Right cardiac atrium (tissue), 5 donors: ENCODE measurements around the gene MDM4. TPM values are rescaled to one million over a fixed set of nuclear protein-coding genes. Genes with fewer than 3 reads are reported as not detected.
"Not testable (repeated sequence)": the region's sequence is repeated elsewhere in the genome, so short reads cannot be mapped to it uniquely, and the experiment has no call there.

Experiments used
- ATAC-seq, 2 donors: fragments of 200-7000 bp; cut with Tn5 transposase; one replicate each; pipeline versions ENCODE4 v1.8.0 to v1.9.1; 2020; ENCODE audit warnings: moderate library complexity in 2 of 2, mild to moderate bottlenecking in 1 of 2
- DNase-seq, 3 donors: peaks; one replicate each; pipeline ENCODE4 v3.0.0-alpha.2; 2020
- H3K27ac ChIP-seq: one replicate; pipeline ENCODE4 v1.5.1; 2013; ENCODE audit warnings: mild to moderate bottlenecking, low read length, control low read depth, moderate library complexity
- H3K27me3 ChIP-seq: one replicate; pipeline ENCODE4 v1.6.1; 2013; ENCODE audit not compliant: control insufficient read depth, insufficient read depth
- H3K4me1 ChIP-seq: one replicate; pipeline ENCODE4 v1.6.1; 2013; ENCODE audit warnings: low read length; ENCODE audit not compliant: control insufficient read depth, insufficient read depth
- H3K4me3 ChIP-seq: one replicate; pipeline ENCODE4 v1.5.1; 2013; ENCODE audit warnings: low read length, control low read depth
- H3K9me3 ChIP-seq: one replicate; pipeline ENCODE4 v1.6.1; 2013; ENCODE audit warnings: low read length; ENCODE audit not compliant: control insufficient read depth
- WGBS: extraction: QIAGEN DNeasy Blood & Tissue Kit; methylation state at CpG from one replicate; pipeline ENCODE4 v1.1.7; 2013; 5-methylcytosine and 5-hydroxymethylcytosine counted together
- intact Hi-C, 4 donors: fragments of 100-400 bp; cut with DNase I; formaldehyde crosslinking; loops; one replicate each; pipeline versions ENCODE4 v1.11.0 to v1.14.0; 2022 to 2023
- polyA plus RNA-seq: library from polyadenylated mRNA; stranded (reverse); fragments of 200-250 nt; gene quantifications from one replicate; pipeline ENCODE4 v1.2.3, GENCODE V29; 2013
- total RNA-seq, 4 donors: library from RNA; stranded (reverse); fragmentation: NEBNext Ultra II Directional; extraction: Animal tissue kit (Norgen Biotek cat#: 25700); gene quantifications; one replicate each; pipeline ENCODE4 v1.2.1, GENCODE V29; 2021
- donor health status: healthy with polysubstance abuse.
- donor health status: DM: no; HTN: yes; CAD: no.
- donor health status: DM: no; HTN: no; CAD: no.
- donor health status: DM: no; HTN: yes; CAD: no; lungs with severe emphysema.
- donor health status: DM: yes; HTN: yes; CAD: no.

MDM4 gene
- total and polyA plus RNA-seq, 5 donors = 10.5 to 48.2 (median 34.5) TPM

DNA sequence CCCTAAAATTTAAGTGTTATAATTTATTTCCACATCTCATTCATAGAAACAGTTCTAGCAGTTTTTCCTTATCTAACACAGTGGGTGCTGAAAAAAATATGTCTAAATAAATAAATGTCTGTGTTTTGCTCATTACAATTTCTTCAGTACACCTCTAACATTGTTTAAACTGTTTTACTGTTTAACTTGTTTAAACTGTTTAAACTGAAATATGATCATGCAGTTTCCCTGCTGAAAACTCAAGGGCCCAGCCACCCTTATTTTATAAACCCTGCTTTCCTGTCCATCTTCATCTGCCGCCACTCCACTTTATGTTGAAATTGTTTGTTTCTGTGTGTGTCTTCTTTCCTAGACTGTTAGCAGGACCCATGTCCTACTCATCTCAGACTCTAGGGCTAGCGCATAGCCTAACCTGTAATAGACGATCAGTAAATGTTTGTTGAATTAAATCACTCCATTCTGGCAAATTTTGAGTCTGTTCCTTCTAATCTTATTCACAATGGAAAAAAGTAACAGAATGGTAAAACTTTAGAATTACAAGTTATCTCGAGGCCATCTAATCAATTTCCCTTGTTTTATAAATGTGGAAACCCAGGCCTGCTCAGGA lies 12.2 kb upstream of the MDM4 start:
- Histone ChIP-seq H3K27ac (no peak overlapping the region), H3K4me3 (no peak overlapping the region), H3K27me3 (no peaks in the 10 kb centered on the region), H3K4me1 (no peaks in the 10 kb centered on the region), H3K9me3 (no peaks in the 10 kb centered on the region)
- WGBS = 76% methylated on average over 4 of the region's 4 CpGs
- intact Hi-C loops = loop anchor here (2.0 to 5.0 kb wide), 3 partner anchors 57 to 72 kb away; no protein-coding TSS in a partner anchor
- no peak for DNase-seq
- no peak for ATAC-seq

DNA sequence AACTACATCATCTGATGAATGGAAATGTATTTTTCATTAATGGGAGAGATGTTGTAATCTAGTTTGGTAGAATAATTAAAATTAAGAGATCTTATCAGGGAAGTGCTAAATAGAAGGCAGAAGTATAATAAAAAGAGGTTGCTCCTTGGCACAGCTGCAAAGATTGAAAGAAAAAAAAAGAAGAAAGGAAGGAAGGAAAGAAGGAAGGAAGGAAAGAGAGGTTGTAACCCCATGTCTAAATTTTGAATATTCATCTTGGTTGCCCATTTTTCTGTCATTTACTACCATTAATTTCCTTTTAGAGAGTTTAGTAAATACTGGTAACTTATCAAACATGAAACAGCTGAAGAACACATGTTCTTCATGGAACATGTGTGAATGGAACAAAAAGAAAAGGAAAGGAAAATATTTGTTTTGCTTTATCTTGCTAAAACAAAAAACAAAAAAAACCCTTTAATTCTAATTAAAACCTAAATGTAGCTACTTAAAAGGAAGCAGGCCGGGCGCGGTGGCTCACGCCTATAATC lies 10.5 kb upstream of the MDM4 start:
- 5% methylated on average over 4 of the region's 4 CpGs for WGBS
- no peaks in the 10 kb centered on the region for H3K4me1 ChIP-seq
- no peaks in the 10 kb centered on the region for H3K27me3 ChIP-seq
- H3K27ac ChIP-seq = peak overlapping the region; percentile 23
- peak overlapping the region; percentile 48 for H3K4me3 ChIP-seq
- no peak for DNase-seq
- intact Hi-C loops = no loop called here
- no peak for ATAC-seq
- H3K9me3 ChIP-seq = no peaks in the 10 kb centered on the region

DNA sequence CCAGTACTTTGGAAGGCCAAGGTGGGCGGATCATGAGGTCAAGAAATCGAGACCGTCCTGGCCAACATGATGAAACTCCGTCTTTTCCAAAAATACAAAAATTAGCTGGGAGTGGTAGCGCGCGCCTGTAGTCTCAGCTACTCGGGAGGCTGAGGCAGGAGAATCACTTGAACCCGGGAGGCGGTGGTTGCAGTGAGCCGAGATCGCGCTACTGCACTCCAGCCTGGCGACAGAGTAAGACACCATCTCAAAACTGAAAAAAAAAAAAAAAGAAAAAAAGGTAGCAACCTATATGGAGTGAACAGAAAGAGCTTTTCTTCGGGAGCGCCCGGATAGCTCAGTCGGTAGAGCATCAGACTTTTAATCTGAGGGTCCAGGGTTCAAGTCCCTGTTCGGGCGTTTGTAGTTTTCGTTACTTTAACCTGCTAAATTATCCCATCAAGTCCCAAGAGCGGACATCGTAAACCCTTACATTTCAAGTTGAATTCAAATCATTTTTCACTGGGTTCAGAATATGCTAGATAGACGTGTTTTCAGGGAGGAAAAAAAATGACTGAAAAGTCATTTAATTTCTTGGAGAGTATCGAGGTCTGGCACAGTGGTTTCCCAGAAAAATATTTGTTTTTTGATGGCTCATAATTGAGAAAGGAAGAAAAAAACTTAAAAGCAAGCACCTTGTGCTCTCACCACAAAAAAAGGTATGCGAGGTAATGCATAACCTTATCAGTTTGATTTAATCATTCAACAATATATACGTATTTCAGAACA lies 9.8 kb upstream of the MDM4 start:
- intact Hi-C loops = no loop called here
- Histone ChIP-seq H3K27me3 (no peaks in the 10 kb centered on the region), H3K9me3 (no peaks in the 10 kb centered on the region), H3K4me3 (peak overlapping the region; percentile 58), H3K4me1 (no peaks in the 10 kb centered on the region), H3K27ac (peak overlapping the region; percentile 23)
- DNase-seq (peak; percentile 60 to 83 (median 76)), ATAC-seq (peak; percentile 93 to 94)
- WGBS = under 1% methylated on average over 27 of the region's 27 CpGs

DNA sequence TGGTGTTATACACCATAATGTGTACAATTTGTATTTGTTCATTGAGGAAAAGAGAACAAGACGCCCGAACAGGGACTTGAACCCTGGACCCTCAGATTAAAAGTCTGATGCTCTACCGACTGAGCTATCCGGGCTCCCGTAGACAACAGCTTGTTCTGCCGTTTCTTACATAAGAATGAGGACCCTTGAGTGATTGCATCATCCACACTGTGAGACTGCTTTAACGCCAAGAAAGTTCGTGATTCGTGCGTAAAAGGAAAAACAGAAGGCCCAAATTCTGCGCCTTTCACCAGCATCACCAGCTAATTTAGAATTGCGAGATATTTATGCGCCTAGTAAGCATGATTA lies 9.3 kb upstream of the MDM4 start:
- under 1% methylated on average over 13 of the region's 13 CpGs for WGBS
- DNase-seq (peak in 2 of 3 donors; percentile 74 to 82), ATAC-seq (peak; percentile 82 to 85)
- peak overlapping the region; percentile 85 for H3K27ac ChIP-seq
- no peaks in the 10 kb centered on the region for H3K9me3 ChIP-seq
- intact Hi-C loops = no loop called here
- H3K4me3 ChIP-seq = peak overlapping the region; percentile 96
- no peaks in the 10 kb centered on the region for H3K27me3 ChIP-seq
- H3K4me1 ChIP-seq = no peaks in the 10 kb centered on the region

DNA sequence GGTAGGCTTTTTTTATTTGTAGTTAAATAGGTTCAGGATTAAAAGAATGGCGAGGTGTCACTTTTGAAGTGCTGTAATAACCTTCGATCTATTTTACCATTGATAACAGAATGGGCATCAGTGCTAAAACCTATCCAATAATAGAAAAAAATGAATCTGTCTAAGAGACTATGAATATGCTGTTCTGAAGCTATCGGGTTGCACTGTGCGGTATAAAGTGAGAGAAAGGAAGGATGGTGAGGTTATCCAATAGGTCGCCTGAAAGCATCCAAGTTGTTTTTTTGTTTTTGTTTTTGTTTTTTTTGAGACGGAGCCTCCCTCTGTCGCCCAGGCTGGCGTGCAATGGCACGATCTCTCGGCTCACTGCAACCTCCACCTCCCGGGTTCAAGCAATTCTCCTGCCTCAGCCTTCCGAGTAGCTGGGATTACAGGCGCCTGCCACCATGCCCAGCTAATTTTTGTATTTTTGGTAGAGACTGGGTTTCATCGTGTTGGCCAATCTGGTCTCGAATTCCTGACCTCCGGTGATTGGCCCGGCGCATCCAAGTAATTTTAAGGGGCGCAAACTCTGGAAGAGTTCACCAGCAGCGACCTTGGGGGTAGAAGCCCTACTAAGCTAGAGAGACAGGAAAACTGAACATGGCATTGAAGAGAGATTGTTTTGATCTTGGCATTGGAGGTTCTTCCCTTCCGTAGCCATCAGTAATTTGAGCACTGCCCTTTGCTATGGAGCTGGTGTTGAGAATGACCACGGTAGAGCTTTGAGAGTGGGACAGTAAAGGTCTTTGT lies 8.7 kb upstream of the MDM4 start:
- peak overlapping the region; percentile 96 for H3K4me3 ChIP-seq
- H3K27me3 ChIP-seq = no peaks in the 10 kb centered on the region
- 3% methylated on average over 22 of the region's 22 CpGs for WGBS
- ATAC-seq = peak; percentile 15 to 25
- intact Hi-C loops = no loop called here
- H3K4me1 ChIP-seq = no peaks in the 10 kb centered on the region
- peak in 1 of 3 donors; percentile 62 for DNase-seq
- H3K9me3 ChIP-seq = no peaks in the 10 kb centered on the region
- peak overlapping the region; percentile 85 for H3K27ac ChIP-seq

DNA sequence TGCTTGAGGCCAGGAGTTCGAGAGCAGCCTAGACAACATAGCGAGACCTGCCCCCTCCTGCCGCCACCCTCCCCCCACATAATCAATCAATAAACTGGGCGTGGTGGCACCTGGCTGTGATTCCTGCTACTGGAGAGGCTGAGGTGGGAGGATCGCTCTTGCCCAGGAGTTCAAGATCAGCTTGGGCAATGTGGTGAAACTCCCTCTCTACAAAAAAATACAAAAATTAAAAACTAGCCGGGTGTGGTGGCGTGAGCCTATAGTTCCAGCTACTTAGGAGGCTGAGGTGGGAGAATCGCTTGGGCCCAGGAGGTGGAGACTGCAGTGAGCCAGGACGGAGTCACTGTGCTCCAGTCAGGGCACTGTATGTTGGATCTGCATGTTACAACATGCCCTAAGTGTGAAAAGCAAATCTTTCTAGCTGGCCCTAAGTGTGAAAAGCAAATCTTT lies 7.0 kb upstream of the MDM4 start:
- Histone ChIP-seq H3K27me3 (no peaks in the 10 kb centered on the region), H3K4me3 (no peak overlapping the region), H3K9me3 (no peaks in the 10 kb centered on the region), H3K27ac (no peak overlapping the region), H3K4me1 (no peaks in the 10 kb centered on the region)
- intact Hi-C loops = no loop called here
- 91% methylated on average over 9 of the region's 9 CpGs for WGBS
- DNase-seq = no peak
- ATAC-seq = no peak

DNA sequence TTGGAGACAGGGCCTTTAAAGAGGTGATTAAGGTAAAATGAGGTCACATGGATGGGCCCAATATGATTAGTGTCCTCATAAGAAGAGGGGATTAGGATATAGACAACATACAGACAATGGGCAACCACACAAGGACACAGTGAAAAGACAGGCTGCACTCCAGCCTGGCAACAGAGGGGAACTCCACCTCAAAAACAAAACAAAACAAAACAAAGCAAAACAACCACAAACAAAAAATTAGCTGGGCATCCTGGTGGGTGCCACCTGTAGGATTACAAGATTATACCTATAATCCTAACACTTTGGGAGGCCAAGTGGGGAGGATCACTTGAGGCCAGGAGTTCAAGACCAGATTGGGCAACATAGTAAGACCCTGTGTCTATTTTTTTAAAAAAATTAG lies 4.8 kb upstream of the MDM4 start:
- H3K4me1 ChIP-seq = no peaks in the 10 kb centered on the region

DNA sequence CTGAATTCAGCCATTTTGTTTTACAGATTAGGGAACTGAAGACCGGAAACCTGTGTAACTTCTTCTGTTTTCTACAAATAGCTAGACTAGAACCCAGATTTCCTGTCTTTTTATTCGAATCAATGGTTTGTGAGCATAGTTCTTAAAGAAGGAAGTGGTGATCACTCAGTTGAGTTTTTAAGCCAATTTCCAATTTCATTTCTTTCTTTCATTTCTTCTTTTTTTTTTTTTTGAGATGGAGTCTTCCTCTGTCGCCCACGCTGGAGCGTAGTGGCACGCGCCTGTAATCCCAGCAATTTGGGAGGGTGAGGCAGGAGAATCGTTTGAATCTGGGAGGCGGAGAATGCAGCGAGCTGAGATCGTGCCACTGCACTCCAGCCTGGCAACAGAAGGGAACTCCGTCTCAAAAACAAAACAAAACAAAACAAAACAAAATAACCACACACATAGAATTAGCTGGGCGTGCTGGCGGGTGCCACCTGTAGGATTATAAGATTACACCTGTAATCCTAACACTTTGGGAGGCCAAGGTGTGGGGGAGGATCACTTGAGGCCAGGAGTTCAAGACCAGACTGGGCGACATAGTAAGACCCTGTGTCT lies 3.0 kb upstream of the MDM4 start:
- intact Hi-C loops = no loop called here
- Histone ChIP-seq H3K27me3 (no peaks in the 10 kb centered on the region), H3K9me3 (no peaks in the 10 kb centered on the region), H3K4me1 (peaks cover 7% of the 10 kb centered on the region), H3K27ac (peak overlapping the region; percentile 46), H3K4me3 (peak overlapping the region; percentile 23)
- DNase-seq = peak in 2 of 3 donors; percentile 56 to 62
- ATAC-seq = no peak
- WGBS = 62% methylated on average over 15 of the region's 15 CpGs

More for the DNA sequence above, 4.8 kb upstream of the MDM4 start:
- no peak for ATAC-seq
- H3K9me3 ChIP-seq = no peaks in the 10 kb centered on the region
- no peaks in the 10 kb centered on the region for H3K27me3 ChIP-seq
- no peak overlapping the region for H3K27ac ChIP-seq
- no peak overlapping the region for H3K4me3 ChIP-seq
- no peak for DNase-seq
- intact Hi-C loops = no loop called here

DNA sequence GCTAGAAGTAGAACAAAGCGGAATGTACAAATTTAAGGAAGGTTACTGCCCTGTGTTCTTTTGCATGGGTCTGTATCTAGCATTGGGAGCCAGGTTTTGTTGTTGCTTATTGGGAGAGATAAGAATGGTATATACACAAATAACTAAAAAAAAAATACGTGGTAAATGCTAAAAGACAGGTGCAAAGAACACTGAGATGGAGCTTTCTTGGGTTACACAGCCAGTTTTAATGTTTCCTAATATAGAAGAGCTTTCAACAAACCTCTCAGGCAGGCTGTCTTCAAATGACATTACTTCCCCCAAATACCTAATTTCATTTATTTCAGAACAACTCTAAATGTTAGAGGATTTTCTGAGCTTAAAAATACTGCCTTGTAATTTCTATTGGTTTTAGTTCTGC lies 1.4 kb upstream of the MDM4 start:
- intact Hi-C loops = no loop called here

DNA sequence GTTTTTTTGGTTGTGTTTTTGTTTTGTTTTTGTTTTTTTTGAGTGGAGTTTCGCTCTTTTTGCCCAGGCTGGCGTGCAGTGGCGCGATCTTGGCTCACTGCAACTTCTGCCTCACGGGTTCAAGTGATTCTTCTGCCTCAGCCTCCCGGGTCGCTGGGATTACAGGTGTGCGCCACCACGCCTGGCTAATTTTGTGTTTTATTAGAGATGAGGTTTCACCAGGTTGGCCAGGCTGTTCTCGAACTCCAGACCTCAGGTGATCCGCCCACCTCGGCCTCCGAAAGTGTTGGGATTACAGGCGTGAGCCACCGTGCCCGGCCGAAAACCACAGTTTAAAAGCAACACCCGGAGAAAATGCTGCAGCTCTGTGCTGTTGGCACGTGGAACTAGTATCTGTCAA lies 1.2 kb downstream of the MDM4 start:
- H3K4me1 ChIP-seq, H3K27me3 ChIP-seq, H3K9me3 ChIP-seq, intact Hi-C loops, ATAC-seq, H3K27ac ChIP-seq: not testable (repeated sequence)
- WGBS = 81% methylated on average over 19 of the region's 19 CpGs
- H3K4me3 ChIP-seq = peak overlapping the region; percentile 59
- DNase-seq = peak in 1 of 3 donors; percentile 62

More for the DNA sequence above, 1.4 kb upstream of the MDM4 start:
- DNase-seq = no peak
- peaks cover 7% of the 10 kb centered on the region for H3K4me1 ChIP-seq
- ATAC-seq = no peak
- no peaks in the 10 kb centered on the region for H3K9me3 ChIP-seq
- H3K27me3 ChIP-seq = no peaks in the 10 kb centered on the region
- H3K27ac ChIP-seq = no peak overlapping the region
- 71% methylated on average over 2 of the region's 2 CpGs for WGBS
- no peak overlapping the region for H3K4me3 ChIP-seq
